Esophagus squamous epithelium (tissue), 5 donors: ENCODE data around the gene SGK2. TPM values are rescaled to one million over a fixed set of nuclear protein-coding genes. Genes with fewer than 3 reads are reported as not detected.

Experiments
- DNase-seq: peaks from one replicate; lab custom pipeline; 2025; lab: John Stamatoyannopoulos, UW
- H3K27ac ChIP-seq, 4 donors: fragments of 200-600 bp; sonication (generic); one replicate each; pipeline ENCODE4 v1.5.1; 2016 to 2019; ENCODE audit warnings: mild to moderate bottlenecking in 1 of 4
- H3K27me3 ChIP-seq, 4 donors: fragments of 200-600 bp; sonication (generic); 1 replicate in 3 of 4; 2 replicates in 1 of 4; pipeline versions ENCODE4 v1.5.1 to v1.6.0; 2017 to 2021; ENCODE audit warnings: antibody characterized with exemption in 1 of 4
- H3K36me3 ChIP-seq, 3 donors: fragments of 200-600 bp; sonication (generic); one replicate each; pipeline ENCODE4 v1.5.1; 2016 to 2019
- H3K4me1 ChIP-seq, 3 donors: fragments of 200-600 bp; sonication (generic); one replicate each; pipeline ENCODE4 v1.5.1; 2017 to 2019
- H3K4me3 ChIP-seq, 4 donors: fragments of 200-600 bp; sonication (generic); 1 replicate in 3 of 4; 2 replicates in 1 of 4; pipeline ENCODE4 v1.5.1; 2016 to 2019; ENCODE audit warnings: mild to moderate bottlenecking in 2 of 4, moderate library complexity in 1 of 4
- H3K9me3 ChIP-seq, 3 donors: fragments of 200-600 bp; sonication (generic); one replicate each; pipeline ENCODE4 v1.5.1; 2016 to 2019
- CTCF ChIP-seq, 6 experiments: fragments of 450-650 bp in 4 of 6; fragments of 200-600 bp in 2 of 6; sonication (generic) in 2 of 6; IDR thresholded peaks; one replicate each; pipeline ENCODE4 v1.5.1; 2016 to 2019; ENCODE audit warnings: antibody characterized with exemption in 6 of 6, mild to moderate bottlenecking in 4 of 6, moderate library complexity in 4 of 6
- POLR2A ChIP-seq, 4 donors: fragments of 450-650 bp; IDR thresholded peaks; one replicate each; pipeline ENCODE4 v1.6.1; 2017; ENCODE audit warnings: antibody characterized with exemption in 4 of 4, mild to moderate bottlenecking in 4 of 4, moderate library complexity in 3 of 4
- WGBS, 2 donors: methylation state at CpG; one replicate each; pipeline ENCODE4 v1.1.5; 2018; 5-methylcytosine and 5-hydroxymethylcytosine counted together
- intact Hi-C: fragments of 100-400 bp; cut with DNase I; formaldehyde crosslinking; loops from one replicate; pipeline ENCODE4 v1.15.0; 2022
- total RNA-seq, 4 donors: library from RNA; depleted of rRNA; stranded (reverse); fragments of >200 nt; gene quantifications; one replicate each; pipeline ENCODE4 v1.1.0, GENCODE V29; 2016
- donor health status: DM: yes; HTN: yes; CAD: no.

SGK2 gene
- total RNA-seq, 4 donors from 2014 or later = 0.68 to 3.6 TPM; not detected in 2

GRCh38 chr20:43535370-43536004 is 23.3 kb upstream of the SGK2 start:
- TF ChIP-seq POLR2A (IDR thresholded peaks at IDR 0.05) = no peak
- TF ChIP-seq CTCF (IDR thresholded peaks at IDR 0.05) = no peak
- H3K36me3 ChIP-seq = peaks cover 0 to 52% (median 6%) of the 10 kb centered on the region in 3 donors
- 77 to 80% methylated on average over 6 of the region's 7 CpGs for WGBS, 2 donors

GRCh38 chr20:43536041-43536816 is 22.6 kb upstream of the SGK2 start:
- TF ChIP-seq CTCF (IDR thresholded peaks at IDR 0.05) = no peak
- TF ChIP-seq POLR2A (IDR thresholded peaks at IDR 0.05) = no peak

More at GRCh38 chr20:43535370-43536004, 23.3 kb upstream of the SGK2 start:
- H3K27me3 ChIP-seq = no peaks in the 10 kb centered on the region
- no peak overlapping the region for H3K27ac ChIP-seq
- H3K4me3 ChIP-seq = no peak overlapping the region
- no peaks in the 10 kb centered on the region for H3K9me3 ChIP-seq
- no peaks in the 10 kb centered on the region for H3K4me1 ChIP-seq
- intact Hi-C loops = loop anchor here (10.0 kb wide), 1 partner anchor 549 kb away; no protein-coding TSS in a partner anchor
- DNase-seq = no peak

GRCh38 chr20:43536817-43537440 is 21.9 kb upstream of the SGK2 start:
- Histone ChIP-seq H3K4me3 (no peak overlapping the region), H3K36me3 (peaks cover 0 to 58% (median 6%) of the 10 kb centered on the region in 3 donors), H3K27ac (no peak overlapping the region), H3K9me3 (no peaks in the 10 kb centered on the region), H3K27me3 (no peaks in the 10 kb centered on the region), H3K4me1 (no peaks in the 10 kb centered on the region)
- TF ChIP-seq CTCF (IDR thresholded peaks at IDR 0.05) = no peak
- TF ChIP-seq POLR2A (IDR thresholded peaks at IDR 0.05) = no peak
- DNase-seq = no peak
- 60 to 83% methylated on average over 2 of the region's 2 CpGs for WGBS, 2 donors
- intact Hi-C loops = loop anchor here (10.0 kb wide), 1 partner anchor 548 kb away; no protein-coding TSS in a partner anchor

More at GRCh38 chr20:43536041-43536816, 22.6 kb upstream of the SGK2 start:
- Histone ChIP-seq H3K27ac (no peak overlapping the region), H3K9me3 (no peaks in the 10 kb centered on the region), H3K4me1 (no peaks in the 10 kb centered on the region), H3K27me3 (no peaks in the 10 kb centered on the region), H3K4me3 (no peak overlapping the region), H3K36me3 (peaks cover 0 to 57% (median 6%) of the 10 kb centered on the region in 3 donors)
- 81 to 89% methylated on average over 4 to 5 of the region's 19 CpGs for WGBS, 2 donors
- intact Hi-C loops = loop anchor here (10.0 kb wide), 1 partner anchor 549 kb away; no protein-coding TSS in a partner anchor
- no peak for DNase-seq

- intact Hi-C loops = loop anchor here (10.0 kb wide), 1 partner anchor 547 kb away; no protein-coding TSS in a partner anchor
- Histone ChIP-seq H3K36me3 (peaks cover 0 to 62% (median 6%) of the 10 kb centered on the region in 3 donors), H3K4me3 (no peak overlapping the region), H3K4me1 (no peaks in the 10 kb centered on the region), H3K27ac (no peak overlapping the region), H3K27me3 (no peaks in the 10 kb centered on the region), H3K9me3 (no peaks in the 10 kb centered on the region)
- 26 to 49% methylated on average over 3 to 4 of the region's 4 CpGs for WGBS, 2 donors
- TF ChIP-seq POLR2A (IDR thresholded peaks at IDR 0.05) = no peak
- peak; percentile 63 to 89 (median 76) for TF ChIP-seq CTCF (IDR thresholded peaks at IDR 0.05)
- DNase-seq = no peak
These were observed 20.6 kb upstream of the SGK2 start for GRCh38 chr20:43537921-43538877.
